SK-N-SH (cell line): ENCODE measurements around the gene SLC9A8. TPM values are rescaled to one million over a fixed set of nuclear protein-coding genes. Genes with fewer than 3 reads are reported as not detected.

Experiments used
- CTCF ChIA-PET: fragments of 300-600, 350-600 bp; formaldehyde crosslinking; extraction: SDS; loops from one replicate; lab custom pipeline; 2021; lab: Yijun Ruan, JAX
- POLR2A ChIA-PET: fragments of 350-600 bp; sonication (Branson Sonifier 250); formaldehyde crosslinking; extraction: SDS; loops from one replicate; lab custom pipeline; 2020; ENCODE audit warnings: antibody characterized with exemption, inconsistent platforms; lab: Yijun Ruan, JAX
- DNase-seq: peaks from one replicate; pipeline ENCODE4 v3.0.0; 2012
- H2AFZ ChIP-seq: fragments of 200-600 bp; sonication (generic); 2 replicates; pipeline ENCODE4 v1.8.1; 2016; ENCODE audit warnings: antibody characterized with exemption, mild to moderate bottlenecking, low read depth
- H3F3A ChIP-seq: fragments of 200-600 bp; sonication (generic); replicated peaks from 2 replicates; pipeline ENCODE3; 2016; ENCODE audit warnings: antibody characterized with exemption, mild to moderate bottlenecking; ENCODE audit not compliant: insufficient read depth
- H3K27ac ChIP-seq, 2 experiments: fragments of 200-500 bp in 1 of 2; fragments of 200-600 bp in 1 of 2; sonication (Bioruptor generic) in 1 of 2; sonication (generic), shearing (Covaris generic) in 1 of 2; 2 replicates each; pipeline versions ENCODE4 v1.5.1 to v1.6.1; 2014 to 2016; ENCODE audit warnings: low read depth in 2 of 2, inconsistent platforms in 1 of 2, low read length in 1 of 2, mild to moderate bottlenecking in 1 of 2, mixed read lengths in 1 of 2
- H3K27me3 ChIP-seq: fragments of 200-600 bp; sonication (generic), shearing (Covaris generic); 2 replicates; pipeline ENCODE4 v1.6.1; 2016; ENCODE audit warnings: mixed run types; ENCODE audit not compliant: insufficient read depth
- H3K36me3 ChIP-seq, 2 experiments: fragments of 200-500 bp in 1 of 2; fragments of 200-600 bp in 1 of 2; sonication (Bioruptor generic) in 1 of 2; sonication (generic) in 1 of 2; replicated peaks in 1 of 2; 2 replicates each; pipeline versions ENCODE3 to v1.5.1; 2014 to 2016; ENCODE audit warnings: low read length in 1 of 2, mild to moderate bottlenecking in 1 of 2; ENCODE audit not compliant: insufficient read depth in 2 of 2, control insufficient read depth in 1 of 2
- H3K4me1 ChIP-seq, 2 experiments: fragments of 200-500 bp in 1 of 2; fragments of 200-600 bp in 1 of 2; sonication (Bioruptor generic) in 1 of 2; sonication (generic), shearing (Covaris generic) in 1 of 2; 2 replicates each; pipeline versions ENCODE4 v1.5.1 to v1.6.1; 2014 to 2016; ENCODE audit warnings: low read depth in 1 of 2, low read length in 1 of 2, mixed run types in 1 of 2; ENCODE audit not compliant: insufficient read depth in 2 of 2, control insufficient read depth in 1 of 2
- H3K4me2 ChIP-seq: fragments of 200-600 bp; sonication (generic), shearing (Covaris generic); 2 replicates; pipeline ENCODE4 v1.6.1; 2017; ENCODE audit warnings: mixed run types
- H3K4me3 ChIP-seq, 2 experiments: fragments of 200-500 bp in 1 of 2; fragments of 200-600 bp in 1 of 2; sonication (Bioruptor generic) in 1 of 2; sonication (generic), shearing (Covaris generic) in 1 of 2; 2 replicates each; pipeline versions ENCODE4 v1.5.1 to v1.8.1; 2014 to 2016; ENCODE audit warnings: low read depth in 2 of 2, inconsistent platforms in 1 of 2, low read length in 1 of 2, mild to moderate bottlenecking in 1 of 2, mixed read lengths in 1 of 2, moderate library complexity in 1 of 2
- H3K79me2 ChIP-seq: fragments of 200-600 bp; sonication (generic); 2 replicates; pipeline ENCODE4 v1.8.1; 2017; ENCODE audit warnings: mild to moderate bottlenecking; ENCODE audit not compliant: insufficient read depth
- H3K9ac ChIP-seq: fragments of 200-600 bp; sonication (generic); 2 replicates; pipeline ENCODE4 v1.6.1; 2017; ENCODE audit warnings: mixed run types
- H3K9me2 ChIP-seq: fragments of 200-600 bp; sonication (generic); 2 replicates; pipeline ENCODE4 v1.6.1; 2017; ENCODE audit warnings: mixed run types
- H3K9me3 ChIP-seq: fragments of 200-600 bp; sonication (generic); 2 replicates; pipeline ENCODE4 v1.6.1; 2017; ENCODE audit warnings: mixed run types, mild to moderate bottlenecking, moderate library complexity
- H4K20me1 ChIP-seq: fragments of 200-600 bp; sonication (generic); 2 replicates; pipeline ENCODE4 v1.6.1; 2017; ENCODE audit warnings: mild to moderate bottlenecking, mixed run types; ENCODE audit not compliant: insufficient read depth
- GATA2 ChIP-seq: sonication (generic); formaldehyde crosslinking; IDR thresholded peaks from 2 replicates; pipeline ENCODE4 v1.5.0; 2020; ENCODE audit warnings: mild to moderate bottlenecking, missing genetic modification reagents
- NRF1 ChIP-seq: IDR thresholded peaks from 2 replicates; pipeline ENCODE4 v1.6.1; 2012; ENCODE audit warnings: low read depth, mild to moderate bottlenecking, low read length
- RAD21 ChIP-seq: IDR thresholded peaks from 2 replicates; pipeline ENCODE4 v1.6.1; 2012; ENCODE audit warnings: mild to moderate bottlenecking, low read length
- RCOR1 ChIP-seq: fragments of 150-350 bp; IDR thresholded peaks from 2 replicates; pipeline ENCODE4 v1.6.1; 2017; ENCODE audit warnings: antibody characterized with exemption, low read length
- TAF1 ChIP-seq: IDR thresholded peaks from 2 replicates; pipeline ENCODE4 v1.6.1; 2012; ENCODE audit warnings: low read depth, mild to moderate bottlenecking, low read length, moderate library complexity, borderline replicate concordance
- YY1 ChIP-seq: IDR thresholded peaks from 2 replicates; pipeline ENCODE4 v1.4.0; 2012; ENCODE audit warnings: low read depth, mild to moderate bottlenecking
- WGBS: methylation state at CpG from one replicate; pipeline ENCODE4 v1.1.6; 2017; ENCODE audit warnings: low lambda C conversion rate; 5-methylcytosine and 5-hydroxymethylcytosine counted together
- polyA plus RNA-seq, 3 experiments: library from polyadenylated mRNA; depleted of rRNA; stranded (reverse); fragments of >200 nt; gene quantifications; 2 replicates each; pipeline ENCODE4 v1.2.3, GENCODE V29; 2012
- TF ChIP-seq, protein P1 (sequence below): IDR thresholded peaks from 2 replicates; pipeline ENCODE4 v1.4.0; 2012; ENCODE audit warnings: low read depth, borderline replicate concordance
- TF ChIP-seq, protein P2 (sequence below): fragments of 200-600 bp; sonication (generic); IDR thresholded peaks from 2 replicates; pipeline ENCODE4 v1.6.1; 2017; ENCODE audit warnings: antibody characterized with exemption, mild to moderate bottlenecking, moderate library complexity
- TF ChIP-seq, protein P3 (sequence below): fragments of 150-350 bp; IDR thresholded peaks from 2 replicates; pipeline ENCODE4 v1.6.1; 2017; ENCODE audit warnings: antibody characterized with exemption, low read length, low read depth, borderline replicate concordance
- TF ChIP-seq, protein P4 (sequence below): IDR thresholded peaks from 2 replicates; pipeline ENCODE4 v1.6.1; 2012; ENCODE audit warnings: mild to moderate bottlenecking, low read depth, low read length, moderate library complexity

The SLC9A8 gene
- polyA plus RNA-seq, 1 of the 3 experiments (the other 2 are of a cell fraction): 3.4 TPM

- TF ChIP-seq, protein P1, sequence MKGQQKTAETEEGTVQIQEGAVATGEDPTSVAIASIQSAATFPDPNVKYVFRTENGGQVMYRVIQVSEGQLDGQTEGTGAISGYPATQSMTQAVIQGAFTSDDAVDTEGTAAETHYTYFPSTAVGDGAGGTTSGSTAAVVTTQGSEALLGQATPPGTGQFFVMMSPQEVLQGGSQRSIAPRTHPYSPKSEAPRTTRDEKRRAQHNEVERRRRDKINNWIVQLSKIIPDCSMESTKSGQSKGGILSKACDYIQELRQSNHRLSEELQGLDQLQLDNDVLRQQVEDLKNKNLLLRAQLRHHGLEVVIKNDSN: no peak
- TF ChIP-seq RAD21: no peak
- TF ChIP-seq, protein P2, sequence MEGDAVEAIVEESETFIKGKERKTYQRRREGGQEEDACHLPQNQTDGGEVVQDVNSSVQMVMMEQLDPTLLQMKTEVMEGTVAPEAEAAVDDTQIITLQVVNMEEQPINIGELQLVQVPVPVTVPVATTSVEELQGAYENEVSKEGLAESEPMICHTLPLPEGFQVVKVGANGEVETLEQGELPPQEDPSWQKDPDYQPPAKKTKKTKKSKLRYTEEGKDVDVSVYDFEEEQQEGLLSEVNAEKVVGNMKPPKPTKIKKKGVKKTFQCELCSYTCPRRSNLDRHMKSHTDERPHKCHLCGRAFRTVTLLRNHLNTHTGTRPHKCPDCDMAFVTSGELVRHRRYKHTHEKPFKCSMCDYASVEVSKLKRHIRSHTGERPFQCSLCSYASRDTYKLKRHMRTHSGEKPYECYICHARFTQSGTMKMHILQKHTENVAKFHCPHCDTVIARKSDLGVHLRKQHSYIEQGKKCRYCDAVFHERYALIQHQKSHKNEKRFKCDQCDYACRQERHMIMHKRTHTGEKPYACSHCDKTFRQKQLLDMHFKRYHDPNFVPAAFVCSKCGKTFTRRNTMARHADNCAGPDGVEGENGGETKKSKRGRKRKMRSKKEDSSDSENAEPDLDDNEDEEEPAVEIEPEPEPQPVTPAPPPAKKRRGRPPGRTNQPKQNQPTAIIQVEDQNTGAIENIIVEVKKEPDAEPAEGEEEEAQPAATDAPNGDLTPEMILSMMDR: no peak
- no peak for TF ChIP-seq RCOR1
- TF ChIP-seq, protein P3, sequence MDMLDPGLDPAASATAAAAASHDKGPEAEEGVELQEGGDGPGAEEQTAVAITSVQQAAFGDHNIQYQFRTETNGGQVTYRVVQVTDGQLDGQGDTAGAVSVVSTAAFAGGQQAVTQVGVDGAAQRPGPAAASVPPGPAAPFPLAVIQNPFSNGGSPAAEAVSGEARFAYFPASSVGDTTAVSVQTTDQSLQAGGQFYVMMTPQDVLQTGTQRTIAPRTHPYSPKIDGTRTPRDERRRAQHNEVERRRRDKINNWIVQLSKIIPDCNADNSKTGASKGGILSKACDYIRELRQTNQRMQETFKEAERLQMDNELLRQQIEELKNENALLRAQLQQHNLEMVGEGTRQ: no peak
These were observed 66.3 kb downstream of the SLC9A8 start (continued) for GRCh38 chr20:49878977-49879376.

- Histone ChIP-seq H3F3A (no peaks in the 10 kb centered on the region), H2AFZ (no peak overlapping the region), H3K9ac (no peak overlapping the region), H3K9me3 (no peaks in the 10 kb centered on the region), H3K9me2 (no peaks in the 10 kb centered on the region), H4K20me1 (no peaks in the 10 kb centered on the region), H3K36me3 (peaks cover 13 to 20% of the 10 kb centered on the region in 2 experiments), H3K27me3 (no peaks in the 10 kb centered on the region), H3K27ac (no peak overlapping the region), H3K79me2 (no peaks in the 10 kb centered on the region), H3K4me3 (no peak overlapping the region), H3K4me1 (no peaks in the 10 kb centered on the region), H3K4me2 (no peak overlapping the region)
- DNase-seq: no peak
- WGBS: 87% methylated on average over 3 of the region's 3 CpGs
- POLR2A ChIA-PET: no interaction called here
- TF ChIP-seq NRF1: no peak
- TF ChIP-seq, protein P4, sequence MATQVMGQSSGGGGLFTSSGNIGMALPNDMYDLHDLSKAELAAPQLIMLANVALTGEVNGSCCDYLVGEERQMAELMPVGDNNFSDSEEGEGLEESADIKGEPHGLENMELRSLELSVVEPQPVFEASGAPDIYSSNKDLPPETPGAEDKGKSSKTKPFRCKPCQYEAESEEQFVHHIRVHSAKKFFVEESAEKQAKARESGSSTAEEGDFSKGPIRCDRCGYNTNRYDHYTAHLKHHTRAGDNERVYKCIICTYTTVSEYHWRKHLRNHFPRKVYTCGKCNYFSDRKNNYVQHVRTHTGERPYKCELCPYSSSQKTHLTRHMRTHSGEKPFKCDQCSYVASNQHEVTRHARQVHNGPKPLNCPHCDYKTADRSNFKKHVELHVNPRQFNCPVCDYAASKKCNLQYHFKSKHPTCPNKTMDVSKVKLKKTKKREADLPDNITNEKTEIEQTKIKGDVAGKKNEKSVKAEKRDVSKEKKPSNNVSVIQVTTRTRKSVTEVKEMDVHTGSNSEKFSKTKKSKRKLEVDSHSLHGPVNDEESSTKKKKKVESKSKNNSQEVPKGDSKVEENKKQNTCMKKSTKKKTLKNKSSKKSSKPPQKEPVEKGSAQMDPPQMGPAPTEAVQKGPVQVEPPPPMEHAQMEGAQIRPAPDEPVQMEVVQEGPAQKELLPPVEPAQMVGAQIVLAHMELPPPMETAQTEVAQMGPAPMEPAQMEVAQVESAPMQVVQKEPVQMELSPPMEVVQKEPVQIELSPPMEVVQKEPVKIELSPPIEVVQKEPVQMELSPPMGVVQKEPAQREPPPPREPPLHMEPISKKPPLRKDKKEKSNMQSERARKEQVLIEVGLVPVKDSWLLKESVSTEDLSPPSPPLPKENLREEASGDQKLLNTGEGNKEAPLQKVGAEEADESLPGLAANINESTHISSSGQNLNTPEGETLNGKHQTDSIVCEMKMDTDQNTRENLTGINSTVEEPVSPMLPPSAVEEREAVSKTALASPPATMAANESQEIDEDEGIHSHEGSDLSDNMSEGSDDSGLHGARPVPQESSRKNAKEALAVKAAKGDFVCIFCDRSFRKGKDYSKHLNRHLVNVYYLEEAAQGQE: no peak
- TF ChIP-seq YY1: no peak
- no peak for TF ChIP-seq RAD21
- TF ChIP-seq, protein P1: no peak
- TF ChIP-seq TAF1: no peak
- TF ChIP-seq GATA2 (CRISPR knock-in tag): no peak
- TF ChIP-seq, all 33 proteins: peak for 0
- CTCF ChIA-PET: interaction anchor here (1.2 to 1.9 kb wide), 2 partner anchors 9 to 34 kb away, joined by 3 to 6 read pairs; no protein-coding TSS in a partner anchor
These were observed 67.5 kb downstream of the SLC9A8 start for GRCh38 chr20:49880177-49880576.
